Natural killer cell (primary cell): ENCODE measurements around the gene LCLAT1. TPM values are rescaled to one million over a fixed set of nuclear protein-coding genes. Genes with fewer than 3 reads are reported as not detected.

ENCODE experiments used
- ATAC-seq, 3 donors: fragments of 150-1000 bp in 2 of 3; fragments of 200-7000 bp in 1 of 3; cut with Tn5 transposase; 1 replicate in 1 of 3; 2 replicates in 2 of 3; pipeline ENCODE4 v1.10.0; 2021; ENCODE audit warnings: mild to moderate bottlenecking in 2 of 3, moderate library complexity in 2 of 3
- DNase-seq, 2 donors: peaks; one replicate each; pipeline versions ENCODE4 v3.0.0 to v3.0.0-alpha.2; 2013 to 2021; ENCODE audit warnings: mixed read lengths in 1 of 2
- H3K27ac ChIP-seq: one replicate; pipeline ENCODE4 v1.5.1; 2013; ENCODE audit warnings: mild to moderate bottlenecking, low read length
- H3K27me3 ChIP-seq: one replicate; pipeline ENCODE4 v1.6.1; 2013; ENCODE audit warnings: low read length; ENCODE audit not compliant: control insufficient read depth, insufficient read depth
- H3K36me3 ChIP-seq: one replicate; pipeline ENCODE4 v1.6.1; 2013; ENCODE audit warnings: low read length; ENCODE audit not compliant: control insufficient read depth, insufficient read depth
- H3K4me1 ChIP-seq: one replicate; pipeline ENCODE4 v1.6.1; 2013; ENCODE audit warnings: low read length; ENCODE audit not compliant: control insufficient read depth, insufficient read depth
- H3K4me3 ChIP-seq: one replicate; pipeline ENCODE4 v1.5.1; 2013; ENCODE audit warnings: low read length
- H3K9me3 ChIP-seq: one replicate; pipeline ENCODE4 v1.6.1; 2013; ENCODE audit warnings: low read length; ENCODE audit not compliant: control insufficient read depth, insufficient read depth
- H3K27ac Mint-ChIP-seq, 2 donors: one replicate each; pipeline ENCODE4 v1.8.0; 2022; ENCODE audit warnings: mild to moderate bottlenecking in 2 of 2, mixed read lengths in 2 of 2, moderate library complexity in 1 of 2
- H3K27me3 Mint-ChIP-seq, 2 donors: one replicate each; pipeline ENCODE4 v1.8.0; 2022; ENCODE audit warnings: low read depth in 2 of 2, mixed read lengths in 2 of 2
- H3K36me3 Mint-ChIP-seq: one replicate; pipeline ENCODE4 v1.8.0; 2022; ENCODE audit warnings: mixed read lengths
- H3K4me1 Mint-ChIP-seq, 2 donors: one replicate each; pipeline ENCODE4 v1.8.0; 2022; ENCODE audit warnings: mixed read lengths in 2 of 2
- H3K4me3 Mint-ChIP-seq: one replicate; pipeline ENCODE4 v1.8.0; 2022; ENCODE audit warnings: mild to moderate bottlenecking, moderate library complexity, mixed read lengths
- H3K9me3 Mint-ChIP-seq, 2 donors: one replicate each; pipeline ENCODE4 v1.8.0; 2022; ENCODE audit warnings: mixed read lengths in 2 of 2
- CTCF ChIP-seq: fragments of 200-600 bp; IDR thresholded peaks from one replicate; pipeline ENCODE4 v1.8.0; 2022; ENCODE audit warnings: antibody characterized with exemption
- WGBS: methylation state at CpG from one replicate; pipeline ENCODE4 v1.1.7; 2013; ENCODE audit warnings: missing lambda C conversion rate; ENCODE audit not compliant: insufficient coverage; 5-methylcytosine and 5-hydroxymethylcytosine counted together
- intact Hi-C: fragments of 100-400 bp; cut with micrococcal nuclease; formaldehyde crosslinking; loops from one replicate; pipeline ENCODE4 v1.14.2; 2022
- total RNA-seq, 4 donors: library from RNA; stranded (reverse); fragments of 120-200 nt in 1 of 4; gene quantifications; one replicate each; pipeline versions ENCODE4 v1.2.3 to v1.2.4, GENCODE V29; 2013 to 2022

Gene LCLAT1
- total RNA-seq, 3 donors from 2014 or later (not counting 1 experiment from before 2014, with no cell fraction given), result 13.0 to 16.2 (median 14.2) TPM

DNA sequence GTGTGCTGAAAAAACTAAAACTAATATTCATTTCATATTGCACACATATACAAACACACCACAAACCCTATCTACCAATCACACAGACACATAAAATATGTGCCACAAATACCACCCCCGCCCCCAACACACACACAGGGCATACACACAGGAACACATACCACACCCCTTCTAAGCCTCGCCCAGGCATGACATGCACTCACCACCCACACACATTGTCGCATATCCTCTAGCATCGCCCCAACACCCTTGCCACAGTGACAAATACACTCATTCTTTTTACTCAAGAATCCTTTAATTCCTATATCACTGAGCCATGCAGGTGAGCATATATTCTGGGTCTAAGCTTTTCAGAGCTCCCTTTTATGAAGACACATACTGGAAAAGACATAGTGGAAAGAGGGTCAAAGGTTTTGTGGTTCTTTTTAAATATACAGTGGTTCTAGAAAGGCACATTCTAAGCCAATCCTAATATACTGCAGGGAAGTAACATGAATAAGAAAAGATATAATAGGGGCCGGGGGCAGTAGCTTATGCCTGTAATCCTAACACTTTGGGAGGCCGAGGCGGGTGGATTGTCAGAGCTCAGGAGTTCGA lies 24.5 kb upstream of the LCLAT1 start:
- peaks cover 36 to 39% of the 10 kb centered on the region in 2 donors for H3K4me1 Mint-ChIP-seq
- H3K9me3 Mint-ChIP-seq, result peaks cover 0 to 2% of the 10 kb centered on the region in 2 donors
- H3K27me3 ChIP-seq, result no peaks in the 10 kb centered on the region
- H3K9me3 ChIP-seq, result no peaks in the 10 kb centered on the region
- intact Hi-C loops, result loop anchor here (1.0 to 2.0 kb wide), 5 partner anchors 25 to 276 kb away; partner anchors contain the start of gene LCLAT1
- peak overlapping the region; percentile 83 to 90 for H3K27ac Mint-ChIP-seq
- no peaks in the 10 kb centered on the region for H3K36me3 Mint-ChIP-seq
- peak; percentile 97 to 100 (median 99) for ATAC-seq
- no peaks in the 10 kb centered on the region for H3K36me3 ChIP-seq
- H3K27ac ChIP-seq, result peak overlapping the region; percentile 75
- H3K4me3 ChIP-seq, result no peak overlapping the region
- H3K4me3 Mint-ChIP-seq, result peak overlapping the region; percentile 65
- WGBS, result 46% methylated on average over 7 of the region's 8 CpGs
- no peak for TF ChIP-seq CTCF
- no peaks in the 10 kb centered on the region for H3K27me3 Mint-ChIP-seq
- peaks cover 23% of the 10 kb centered on the region for H3K4me1 ChIP-seq
- peak; percentile 69 to 86 for DNase-seq

GRCh38 chr2:30424231-30424630 lies 22.8 kb upstream of the LCLAT1 start:
- 100% methylated on average over 1 of the region's 1 CpG for WGBS
- Mint-ChIP-seq H3K27me3 (no peaks in the 10 kb centered on the region), H3K4me1 (peaks cover 51 to 56% of the 10 kb centered on the region in 2 donors), H3K4me3 (no peak overlapping the region), H3K27ac (peak overlapping the region; percentile 5 to 60), H3K36me3 (no peaks in the 10 kb centered on the region), H3K9me3 (peaks cover 0 to 2% of the 10 kb centered on the region in 2 donors)
- H3K27ac ChIP-seq, result no peak overlapping the region
- no peaks in the 10 kb centered on the region for H3K9me3 ChIP-seq
- peaks cover 30% of the 10 kb centered on the region for H3K4me1 ChIP-seq
- H3K27me3 ChIP-seq, result no peaks in the 10 kb centered on the region
- H3K36me3 ChIP-seq, result no peaks in the 10 kb centered on the region
- intact Hi-C loops, result no loop called here
- TF ChIP-seq CTCF, result no peak
- ATAC-seq (no peak), DNase-seq (no peak)
- H3K4me3 ChIP-seq, result no peak overlapping the region

DNA sequence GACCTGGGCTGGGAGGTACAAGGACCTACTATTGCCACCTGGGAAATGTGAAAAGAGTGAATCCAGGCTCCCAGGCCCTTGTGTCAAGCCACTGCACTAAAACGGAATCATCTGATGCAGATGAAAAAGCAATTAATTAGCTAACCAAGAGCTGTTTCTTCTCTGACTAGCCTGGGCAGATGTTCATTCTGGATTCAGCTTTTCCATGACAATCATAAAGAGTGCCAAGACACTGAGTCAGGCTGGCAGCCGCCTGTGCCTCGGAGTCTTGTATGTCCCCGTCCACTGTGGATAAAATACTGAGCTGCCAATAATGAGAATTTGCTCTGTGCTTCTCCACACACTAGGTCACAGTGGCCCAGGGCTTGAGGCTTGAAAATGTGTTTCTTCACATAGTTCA lies 21.7 kb upstream of the LCLAT1 start:
- Mint-ChIP-seq H3K4me1 (peaks cover 53 to 58% of the 10 kb centered on the region in 2 donors), H3K36me3 (no peaks in the 10 kb centered on the region), H3K9me3 (peaks cover 0 to 2% of the 10 kb centered on the region in 2 donors), H3K27ac (peak overlapping the region in 1 of 2 donors; percentile 60), H3K27me3 (no peaks in the 10 kb centered on the region), H3K4me3 (no peak overlapping the region)
- Histone ChIP-seq H3K27ac (no peak overlapping the region), H3K9me3 (no peaks in the 10 kb centered on the region), H3K4me1 (peaks cover 32% of the 10 kb centered on the region), H3K36me3 (no peaks in the 10 kb centered on the region), H3K4me3 (no peak overlapping the region), H3K27me3 (no peaks in the 10 kb centered on the region)
- no peak for ATAC-seq
- DNase-seq, result no peak
- 79% methylated on average over 4 of the region's 4 CpGs for WGBS
- intact Hi-C loops, result no loop called here
- no peak for TF ChIP-seq CTCF
